GM12873 (cell line): Measurements from ENCODE around the gene MYOF.

Source experiments
- CTCF ChIP-seq: IDR thresholded peaks from 2 replicates; pipeline ENCODE4 v1.5.1; 2012; ENCODE audit warnings: low read depth, mild to moderate bottlenecking, moderate library complexity, low read length, control low read depth; ENCODE audit not compliant: insufficient read depth; ENCODE audit errors: missing control alignments

Gene MYOF

GRCh38 chr10:93305122-93305521 lies 177.0 kb downstream of the MYOF start:
- TF ChIP-seq CTCF, result no peak

- no peak for TF ChIP-seq CTCF
Observed at GRCh38 chr10:93300981-93301380, 181.2 kb downstream of the MYOF start.

- TF ChIP-seq CTCF, result no peak
Observed at GRCh38 chr10:93300288-93300917, 181.7 kb downstream of the MYOF start.

- no peak for TF ChIP-seq CTCF
Observed at GRCh38 chr10:93299606-93300287, 182.4 kb downstream of the MYOF start.

GRCh38 chr10:93299195-93299594 lies 182.9 kb downstream of the MYOF start:
- TF ChIP-seq CTCF, result no peak

- TF ChIP-seq CTCF, result no peak
Observed at GRCh38 chr10:93296151-93296550, 186.0 kb downstream of the MYOF start.

GRCh38 chr10:93293999-93294398 lies 188.1 kb downstream of the MYOF start:
- no peak for TF ChIP-seq CTCF
